ENCODE data around the gene UBE2U.

UBE2U gene

DNA sequence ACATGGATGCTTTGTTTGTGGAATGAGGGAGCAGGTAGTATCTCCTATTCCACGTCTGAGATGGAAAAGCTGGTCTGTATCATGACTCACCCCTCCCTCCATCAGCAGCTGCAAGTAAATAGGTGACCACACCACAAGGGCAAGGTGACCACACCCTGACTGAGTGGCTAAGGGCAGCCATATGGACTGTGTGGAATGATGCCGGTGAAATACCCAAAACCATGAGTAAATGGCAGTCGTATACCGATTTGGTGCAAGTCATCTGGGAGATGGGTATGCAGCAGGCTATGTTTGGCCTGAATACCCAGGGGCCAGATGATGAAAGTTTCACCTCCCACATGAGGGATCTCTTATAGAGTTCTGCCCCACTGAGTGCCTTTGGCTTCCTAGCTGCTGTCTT is 15.8 kb upstream of the UBE2U start:
- TF ChIP-seq, protein P1, sequence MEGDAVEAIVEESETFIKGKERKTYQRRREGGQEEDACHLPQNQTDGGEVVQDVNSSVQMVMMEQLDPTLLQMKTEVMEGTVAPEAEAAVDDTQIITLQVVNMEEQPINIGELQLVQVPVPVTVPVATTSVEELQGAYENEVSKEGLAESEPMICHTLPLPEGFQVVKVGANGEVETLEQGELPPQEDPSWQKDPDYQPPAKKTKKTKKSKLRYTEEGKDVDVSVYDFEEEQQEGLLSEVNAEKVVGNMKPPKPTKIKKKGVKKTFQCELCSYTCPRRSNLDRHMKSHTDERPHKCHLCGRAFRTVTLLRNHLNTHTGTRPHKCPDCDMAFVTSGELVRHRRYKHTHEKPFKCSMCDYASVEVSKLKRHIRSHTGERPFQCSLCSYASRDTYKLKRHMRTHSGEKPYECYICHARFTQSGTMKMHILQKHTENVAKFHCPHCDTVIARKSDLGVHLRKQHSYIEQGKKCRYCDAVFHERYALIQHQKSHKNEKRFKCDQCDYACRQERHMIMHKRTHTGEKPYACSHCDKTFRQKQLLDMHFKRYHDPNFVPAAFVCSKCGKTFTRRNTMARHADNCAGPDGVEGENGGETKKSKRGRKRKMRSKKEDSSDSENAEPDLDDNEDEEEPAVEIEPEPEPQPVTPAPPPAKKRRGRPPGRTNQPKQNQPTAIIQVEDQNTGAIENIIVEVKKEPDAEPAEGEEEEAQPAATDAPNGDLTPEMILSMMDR (IDR thresholded peaks at IDR 0.05; ENCODE audit: low read depth, low read length), result no peak
- DNase-seq (ENCODE audit: extremely low read depth, low read depth), result no peak

DNA sequence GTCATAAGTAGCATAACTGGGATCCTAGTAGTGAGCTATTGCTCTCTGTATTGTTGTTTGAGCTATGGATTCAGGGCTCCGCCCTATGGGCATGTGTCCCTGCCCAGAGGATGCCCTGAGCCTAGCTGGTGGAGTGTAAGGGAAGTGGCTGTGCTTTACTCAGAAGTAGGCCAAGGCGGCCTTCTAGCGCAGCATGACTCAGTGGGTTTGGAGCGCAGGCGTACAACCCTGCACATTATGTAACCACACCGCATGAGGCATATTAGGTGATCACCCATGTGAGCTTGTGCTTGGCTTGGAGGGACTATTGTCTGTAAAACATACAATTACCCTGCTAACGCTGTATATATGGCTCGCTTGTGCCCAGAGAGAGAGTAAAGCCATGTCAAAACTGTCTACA is 11.1 kb upstream of the UBE2U start:
- TF ChIP-seq, protein P1 (IDR thresholded peaks at IDR 0.05; ENCODE audit: low read depth, low read length), result no peak
- no peak for DNase-seq (ENCODE audit: extremely low read depth, low read depth)

- TF ChIP-seq, protein P1 (IDR thresholded peaks at IDR 0.05; ENCODE audit: low read depth, low read length), result no peak
- no peak for DNase-seq (ENCODE audit: extremely low read depth, low read depth)
Measured at GRCh38 chr1:64194168-64195080, 9.0 kb upstream of the UBE2U start.

- TF ChIP-seq, protein P1 (IDR thresholded peaks at IDR 0.05; ENCODE audit: low read depth, low read length), result no peak
- DNase-seq (ENCODE audit: extremely low read depth, low read depth), result no peak
Measured at GRCh38 chr1:64195081-64195395, 8.4 kb upstream of the UBE2U start.

DNA sequence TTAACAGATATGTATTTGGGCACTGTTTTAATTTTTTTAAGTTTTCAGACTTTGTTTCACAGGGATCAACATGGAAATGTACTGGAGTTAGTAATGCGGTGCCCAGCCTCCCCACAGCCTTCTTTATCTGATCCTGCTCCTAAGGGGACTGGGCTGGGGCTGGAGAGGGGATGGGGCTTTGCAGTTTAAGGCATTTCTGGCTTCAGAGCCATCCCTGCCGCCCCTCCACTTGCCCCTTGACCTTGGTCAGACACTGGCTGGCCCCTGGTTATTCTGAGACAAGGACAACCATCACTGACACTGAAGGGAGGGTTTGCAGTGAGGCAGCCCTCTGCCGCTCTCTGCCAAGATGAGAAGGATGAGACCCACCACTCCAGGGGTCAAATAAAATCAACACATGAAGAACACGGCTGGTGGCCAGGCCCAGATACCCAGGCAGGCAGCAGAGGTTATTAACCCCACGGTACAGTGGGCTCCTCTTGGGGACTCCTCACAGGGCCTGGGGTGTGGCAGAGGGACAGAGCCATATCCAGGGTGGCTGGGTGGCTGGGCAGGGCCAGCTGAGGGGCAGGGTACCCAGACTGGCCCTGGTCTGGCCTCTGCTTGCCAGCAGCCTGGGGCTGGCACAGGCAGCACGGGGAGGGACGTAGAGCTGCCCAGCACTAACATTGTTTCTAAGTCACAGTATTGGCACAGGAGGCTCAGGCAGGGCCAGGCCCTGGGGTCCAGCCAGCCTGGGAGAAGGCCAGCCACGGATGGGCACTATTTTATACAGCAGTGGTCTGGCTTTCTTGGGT is 7.2 kb upstream of the UBE2U start:
- TF ChIP-seq, protein P1 (IDR thresholded peaks at IDR 0.05; ENCODE audit: low read depth, low read length), result no peak
- DNase-seq (ENCODE audit: extremely low read depth, low read depth), result no peak

GRCh38 chr1:64197076-64197475 is 6.3 kb upstream of the UBE2U start:
- TF ChIP-seq, protein P1 (IDR thresholded peaks at IDR 0.05; ENCODE audit: low read depth, low read length), result no peak

DNA sequence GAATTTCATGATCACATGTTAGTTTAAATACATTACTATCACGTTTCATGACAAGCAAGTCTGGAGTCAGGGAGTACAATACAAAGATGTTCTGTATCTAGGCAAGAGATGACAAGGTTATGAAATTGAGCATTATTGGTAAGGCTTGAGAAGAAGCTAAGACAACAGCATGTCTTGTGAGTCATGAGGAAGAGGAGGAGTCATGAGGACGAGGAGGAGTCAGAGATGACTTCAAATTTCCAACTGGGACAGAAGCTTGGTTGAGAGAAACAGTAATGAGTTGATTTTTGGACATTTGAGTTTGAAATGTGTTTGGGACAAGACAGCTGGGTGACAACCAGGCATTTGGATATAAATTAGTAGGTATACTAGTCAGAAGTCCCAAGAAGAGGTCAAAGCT is 4.3 kb upstream of the UBE2U start:
- TF ChIP-seq, protein P1 (IDR thresholded peaks at IDR 0.05; ENCODE audit: low read depth, low read length), result no peak
- DNase-seq (ENCODE audit: extremely low read depth, low read depth), result no peak

More at GRCh38 chr1:64197076-64197475, 6.3 kb upstream of the UBE2U start:
- DNase-seq (ENCODE audit: extremely low read depth, low read depth), result no peak
